Stimulated activated CD8-positive, alpha-beta memory T cell treated with anti-CD3 and anti-CD28 coated beads, Interleukin-12 subunit alpha, Interleukin-12 subunit beta, amount 100 ng/mL, for 24 hours (primary cell): ENCODE measurements around the gene ISM2.

ENCODE experiments used
- DNase-seq: peaks from one replicate; pipeline ENCODE4 v3.0.0-alpha.2; 2020; ENCODE audit errors: extremely low read depth

Gene ISM2

DNA sequence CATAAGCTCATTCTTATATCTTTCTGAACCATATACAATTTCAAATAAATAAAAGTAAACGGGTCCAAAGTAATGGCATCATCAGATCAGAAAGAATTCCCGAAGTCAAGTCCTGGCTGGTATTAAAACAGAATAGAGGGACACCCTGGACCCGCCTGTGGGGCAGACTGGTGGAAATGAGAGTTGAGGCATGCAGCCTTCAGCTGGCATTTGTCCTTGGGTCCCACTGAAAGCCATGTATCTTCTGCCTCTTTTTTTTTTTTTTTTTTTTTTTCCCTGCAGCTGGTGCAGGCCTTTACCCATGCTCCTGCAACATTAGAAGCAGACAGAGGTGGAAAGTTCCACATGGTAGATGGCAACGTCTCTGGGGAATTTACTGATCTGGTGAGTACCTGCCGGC is 30.8 kb downstream of the ISM2 start:
- DNase-seq, result no peak

DNA sequence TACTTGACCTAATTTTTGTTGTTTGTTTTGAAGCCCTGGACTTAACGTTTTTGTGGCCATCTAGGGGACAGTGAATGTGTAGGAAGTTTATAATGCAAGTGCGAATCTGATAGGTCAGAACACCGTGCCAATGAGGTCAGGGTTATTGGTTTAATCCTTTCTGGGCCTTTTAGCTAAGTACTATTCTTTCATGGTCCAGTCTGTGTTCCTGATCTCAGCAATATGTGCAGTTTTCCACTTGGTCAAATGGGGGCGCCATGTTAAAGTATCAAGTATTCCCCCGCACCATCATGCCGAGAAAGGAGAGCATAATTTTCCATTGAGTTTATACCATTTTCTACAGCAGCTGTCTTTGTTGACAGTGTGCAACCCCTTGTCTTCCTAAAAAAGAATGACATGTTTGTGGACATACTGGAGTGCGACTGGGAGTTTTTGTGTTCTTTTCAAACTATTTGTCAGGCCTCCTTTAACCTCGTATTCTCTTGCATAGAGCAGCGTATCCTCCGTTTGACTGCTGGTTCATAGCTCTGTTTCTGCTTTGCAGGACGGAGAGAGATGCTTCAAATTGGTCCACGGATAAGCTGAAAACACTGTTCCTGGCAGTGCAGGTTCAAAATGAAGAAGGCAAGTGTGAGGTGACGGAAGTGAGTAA is 39.4 kb downstream of the ISM2 start:
- no peak for DNase-seq

DNA sequence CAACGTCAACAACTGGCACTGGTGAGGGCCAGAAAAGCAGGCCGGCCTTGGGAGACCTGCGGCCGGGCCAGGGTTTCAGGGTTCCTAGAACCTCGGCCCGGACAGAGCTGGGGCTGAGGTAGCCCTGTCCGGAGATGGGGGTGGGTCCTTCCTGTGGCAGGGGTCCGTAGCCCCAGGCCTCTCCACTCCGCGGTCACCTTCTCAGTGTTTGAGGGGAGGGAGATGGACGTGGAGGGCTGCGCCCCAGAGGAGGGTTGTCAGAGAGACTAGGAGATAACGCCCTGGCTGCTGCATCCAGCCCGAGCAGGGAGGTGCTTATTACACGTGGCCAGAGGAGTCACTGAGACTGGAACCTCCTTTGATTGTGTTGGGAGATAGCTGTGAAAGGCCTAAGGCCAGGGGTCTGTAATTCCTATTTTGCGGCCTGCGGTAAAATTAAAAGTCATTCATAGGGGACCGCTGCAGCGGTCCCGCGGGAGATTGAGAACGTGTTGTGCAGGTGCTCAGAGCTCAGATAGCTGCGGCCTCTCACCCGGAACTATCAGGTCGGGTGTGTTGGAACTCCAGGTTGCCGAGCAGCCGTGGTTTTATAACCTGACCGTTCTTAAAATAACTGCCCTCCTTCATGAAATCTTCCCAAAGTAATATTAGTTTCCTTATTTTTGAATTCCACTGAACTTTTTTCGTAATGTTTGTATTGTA is 40.2 kb downstream of the ISM2 start:
- DNase-seq, result peak; percentile 9

DNA sequence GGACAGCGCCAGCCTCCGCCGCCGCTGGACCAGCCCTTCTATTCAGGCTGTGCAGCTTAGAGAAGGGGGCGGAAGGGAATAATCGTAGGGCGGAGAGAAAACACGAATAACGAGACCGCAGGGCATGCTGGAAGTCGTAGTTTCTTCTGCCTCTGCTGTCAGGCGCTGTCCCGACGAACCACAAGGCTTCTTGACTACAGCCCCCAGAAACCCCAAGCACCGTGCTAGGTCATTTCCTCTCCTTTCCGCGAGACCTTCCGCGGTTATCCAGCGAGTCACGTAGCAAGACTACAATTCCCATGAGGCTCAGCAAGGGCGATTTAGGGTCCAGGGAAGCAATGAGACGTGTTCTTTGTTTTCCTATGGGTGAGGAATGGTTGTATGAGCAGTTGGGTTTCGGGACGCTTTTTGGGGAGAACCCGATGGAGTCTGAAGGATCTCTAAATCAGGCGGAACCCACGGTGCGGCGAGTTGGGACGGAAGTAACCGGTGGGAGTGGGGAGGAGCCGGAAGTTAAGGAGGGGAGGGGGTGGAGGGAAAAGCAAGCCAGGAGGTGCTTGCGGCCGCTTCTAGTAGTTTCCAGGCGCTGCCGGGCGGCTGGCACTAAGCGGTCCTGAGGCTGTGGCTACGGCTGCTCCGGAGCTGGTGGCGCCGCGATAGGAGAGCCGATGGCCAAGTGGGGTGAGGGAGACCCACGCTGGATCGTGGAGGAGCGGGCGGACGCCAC is 40.9 kb downstream of the ISM2 start, which contains the start of the genes AHSA1 and VIPAS39:
TSS of gene AHSA1 (plus strand) at position 572 of the 727 bp plus-strand sequence. CDS start at position 669, 97 bp downstream.
TSS of gene VIPAS39 (minus strand) at position 80 of the 727 bp plus-strand sequence. CDS start 3,499 bp downstream, outside the sequence.
- DNase-seq, result peak; percentile 86

GRCh38 chr14:77457115-77457521 is 41.5 kb downstream of the ISM2 start:
- no peak for DNase-seq

DNA sequence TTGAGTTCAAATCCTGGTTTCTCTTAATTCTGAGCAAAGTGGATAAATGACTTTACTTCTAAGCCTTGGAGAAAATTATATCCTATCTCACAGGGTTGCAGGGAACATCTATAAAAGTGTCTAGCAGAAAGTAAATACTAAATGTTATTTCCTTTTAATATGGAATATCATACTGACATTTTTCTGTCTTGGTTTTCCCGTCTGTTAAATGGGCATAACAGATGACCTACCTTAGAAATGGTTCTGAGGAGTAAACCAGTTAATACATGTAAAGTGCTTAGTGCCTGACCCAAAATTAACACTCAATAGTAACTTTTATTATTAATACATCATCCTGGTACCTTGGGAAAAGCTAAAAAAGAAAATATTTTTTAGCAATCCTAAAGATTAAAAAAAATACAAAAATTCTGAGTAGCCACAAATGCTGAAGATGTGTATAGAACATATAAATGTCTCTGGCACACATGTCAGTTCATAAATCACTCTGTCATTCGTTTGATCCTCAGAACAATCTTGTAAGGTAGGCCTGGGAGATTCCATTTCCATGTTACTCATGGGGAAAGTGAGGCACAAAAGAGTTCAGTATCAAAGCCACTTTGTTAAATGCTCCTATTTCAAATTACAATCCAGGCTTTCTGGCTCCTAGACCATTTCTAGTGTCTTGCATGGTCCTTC is 42.5 kb downstream of the ISM2 start:
- no peak for DNase-seq

- DNase-seq, result no peak
Measured at GRCh38 chr14:77442196-77442595, 56.4 kb downstream of the ISM2 start.

DNA sequence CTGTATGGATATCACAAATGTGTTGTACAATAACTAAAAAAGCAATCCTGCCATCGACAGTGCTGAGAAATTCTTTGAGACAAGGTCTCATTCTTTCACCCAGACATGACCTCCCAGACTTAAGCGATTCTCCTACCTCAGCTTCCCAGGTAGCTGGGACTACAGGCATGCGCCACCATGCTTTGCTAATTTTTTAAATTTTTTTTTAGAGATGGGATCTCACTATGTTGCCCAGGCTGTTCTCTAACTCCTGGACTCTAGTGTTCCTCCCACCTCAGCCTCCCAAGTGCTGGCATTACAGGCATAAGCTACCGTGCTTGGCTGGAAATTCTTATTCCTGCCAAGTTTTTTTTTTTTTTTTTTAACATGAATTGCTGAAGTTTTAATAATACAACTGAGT is 58.8 kb downstream of the ISM2 start:
- no peak for DNase-seq

DNA sequence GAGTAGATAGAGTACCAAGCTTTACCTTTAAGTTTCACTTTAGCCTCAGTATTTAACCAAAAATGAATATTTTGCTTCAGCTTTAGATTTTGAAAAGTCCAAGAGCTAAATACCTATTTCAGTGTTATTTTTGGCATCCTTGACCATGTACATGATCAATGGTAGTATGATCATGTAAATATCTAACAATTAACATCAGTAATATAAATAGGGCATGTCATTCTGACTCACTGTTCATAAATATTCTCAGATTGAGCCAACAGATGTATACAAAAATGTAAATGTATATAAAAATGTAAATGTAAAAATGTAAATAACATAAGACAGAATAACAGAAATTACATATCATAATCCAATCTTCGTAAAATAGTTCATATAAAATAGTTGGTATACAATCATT is 60.0 kb downstream of the ISM2 start:
- no peak for DNase-seq

DNA sequence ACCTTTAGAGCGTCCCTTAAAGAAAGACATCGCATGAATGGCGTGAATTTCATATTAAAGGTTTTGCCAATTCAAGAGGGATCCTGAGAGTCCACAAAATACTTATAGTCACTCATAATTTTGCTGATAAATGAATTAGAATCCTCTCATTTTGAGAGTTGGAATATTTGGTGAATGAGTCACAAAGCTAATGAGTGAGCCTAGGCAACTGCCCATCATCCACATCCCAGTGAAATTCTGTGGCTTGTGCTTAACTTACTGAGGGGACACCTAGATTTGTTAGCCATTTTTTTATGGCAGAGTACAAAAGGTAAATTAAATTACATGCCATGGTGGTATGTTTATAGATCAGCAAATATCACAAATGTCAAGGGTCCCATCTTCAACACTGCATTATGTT is 62.6 kb downstream of the ISM2 start:
- no peak for DNase-seq

DNA sequence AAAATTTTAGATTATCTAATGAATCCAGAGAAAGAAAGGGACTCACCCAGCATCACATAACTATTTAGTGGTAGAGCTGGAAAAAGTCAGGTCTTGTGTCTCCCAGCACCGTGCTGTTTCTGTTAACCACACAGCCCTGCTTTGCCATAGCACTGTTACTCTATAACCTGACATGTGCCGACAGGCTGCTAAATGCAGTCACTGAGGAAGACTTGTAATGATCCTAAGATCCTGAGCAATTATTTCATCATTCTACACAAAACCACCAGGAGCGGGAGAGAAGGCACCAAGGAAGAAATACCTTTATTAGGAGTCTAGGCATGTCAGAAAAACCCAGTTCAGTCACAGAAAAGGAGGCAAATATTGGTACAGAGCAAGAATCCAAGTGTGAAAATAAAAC is 72.2 kb downstream of the ISM2 start:
- no peak for DNase-seq

DNA sequence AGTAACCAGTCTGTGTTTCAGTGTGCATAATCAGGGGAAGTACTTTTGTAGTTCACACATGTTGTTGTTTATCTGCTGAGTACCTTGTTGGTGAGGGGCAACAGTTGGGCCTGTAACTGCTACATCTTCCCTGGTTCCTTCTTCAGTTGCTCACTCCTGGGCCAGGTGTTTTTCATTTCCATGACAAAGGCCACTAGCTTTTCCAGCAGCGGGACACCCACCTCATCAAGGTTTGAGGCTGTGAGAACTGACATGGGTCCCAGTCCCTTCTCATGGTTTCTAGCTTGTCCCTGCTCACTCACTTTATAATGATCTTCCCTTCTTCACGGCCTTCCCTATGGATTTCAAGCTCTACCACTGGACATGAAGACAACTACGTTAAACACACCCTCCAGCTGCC is 73.8 kb downstream of the ISM2 start:
- DNase-seq, result no peak
